Fibroblast of lung (primary cell): ENCODE data around the gene ADAMTS19. TPM values are rescaled to one million over a fixed set of nuclear protein-coding genes. Genes with fewer than 3 reads are reported as not detected.

ENCODE experiments used
- DNase-seq, 2 donors: peaks; one replicate each; pipeline versions ENCODE4 v3.0.0 to v3.0.0-alpha.2; 2010; ENCODE audit warnings: low read depth in 2 of 2
- H2AFZ ChIP-seq: 2 replicates; pipeline ENCODE4 v1.5.1; 2012; ENCODE audit warnings: low read length, control low read depth, inconsistent platforms
- H3K27ac ChIP-seq: 2 replicates; pipeline ENCODE4 v1.5.1; 2011; ENCODE audit warnings: low read length, control low read depth; ENCODE audit not compliant: insufficient read depth
- H3K27me3 ChIP-seq: 2 replicates; pipeline ENCODE4 v1.5.1; 2011; ENCODE audit warnings: mild to moderate bottlenecking, low read length; ENCODE audit not compliant: control insufficient read depth, insufficient read depth
- H3K36me3 ChIP-seq: 2 replicates; pipeline ENCODE4 v1.5.1; 2011; ENCODE audit warnings: low read length; ENCODE audit not compliant: control insufficient read depth, insufficient read depth
- H3K4me1 ChIP-seq: 2 replicates; pipeline ENCODE4 v1.5.1; 2011; ENCODE audit warnings: low read length; ENCODE audit not compliant: control insufficient read depth, insufficient read depth; ENCODE audit errors: extremely low read depth
- H3K4me2 ChIP-seq: 2 replicates; pipeline ENCODE4 v1.5.1; 2011; ENCODE audit warnings: low read length, control low read depth; ENCODE audit not compliant: insufficient read depth; ENCODE audit errors: extremely low read depth
- H3K4me3 ChIP-seq, 4 experiments: fragments of 200-600 bp in 1 of 4; sonication (generic) in 1 of 4; replicated peaks in 1 of 4; 2 replicates each; pipeline ENCODE4 v1.5.1; 2011 to 2016; ENCODE audit warnings: low read length in 4 of 4, low read depth in 3 of 4, mild to moderate bottlenecking in 3 of 4, control low read depth in 2 of 4, inconsistent platforms in 1 of 4, mixed read lengths in 1 of 4; ENCODE audit not compliant: insufficient read depth in 1 of 4; ENCODE audit errors: control extremely low read depth in 1 of 4
- H3K79me2 ChIP-seq: 2 replicates; pipeline ENCODE4 v1.5.1; 2012; ENCODE audit warnings: mild to moderate bottlenecking, low read length, inconsistent platforms; ENCODE audit not compliant: control insufficient read depth, insufficient read depth
- H3K9ac ChIP-seq: 2 replicates; pipeline ENCODE4 v1.5.1; 2011; ENCODE audit warnings: mild to moderate bottlenecking, low read length, control low read depth; ENCODE audit not compliant: insufficient read depth
- H3K9me3 ChIP-seq: 2 replicates; pipeline ENCODE4 v1.5.1; 2012; ENCODE audit warnings: low read depth, low read length; ENCODE audit not compliant: control insufficient read depth, insufficient read depth
- H4K20me1 ChIP-seq: 2 replicates; pipeline ENCODE4 v1.5.1; 2011; ENCODE audit warnings: low read length; ENCODE audit not compliant: control insufficient read depth, insufficient read depth; ENCODE audit errors: extremely low read depth
- EZH2 ChIP-seq: IDR thresholded peaks from 2 replicates; pipeline ENCODE4 v1.5.1; 2012; ENCODE audit warnings: low read length, control low read depth, mild to moderate bottlenecking; ENCODE audit errors: missing control alignments
- polyA plus RNA-seq, 2 donors: library from polyadenylated mRNA; depleted of rRNA in 1 of 2; stranded (reverse) in 1 of 2; unstranded in 1 of 2; fragments of >200 nt; gene quantifications; 2 replicates each; pipeline ENCODE4 v1.2.1, GENCODE V29; 2011 to 2012; ENCODE audit warnings: missing spikeins in 1 of 2
- total RNA-seq: library from RNA; depleted of rRNA; stranded (reverse); fragments of >200 nt; gene quantifications from 2 replicates; pipeline ENCODE4 v1.2.1, GENCODE V29; 2014
- TF ChIP-seq, protein P1 (sequence below), 2 donors: IDR thresholded peaks in 1 of 2; conservative IDR thresholded peaks in 1 of 2; 1 replicate in 1 of 2; 2 replicates in 1 of 2; pipeline ENCODE4 v1.5.1; 2011 to 2012; ENCODE audit warnings: low read length in 2 of 2, control low read depth in 1 of 2, inconsistent platforms in 1 of 2, low read depth in 1 of 2, mild to moderate bottlenecking in 1 of 2

ADAMTS19 gene
- total and polyA plus RNA-seq, 2 donors (not counting 1 experiment from before 2014, with no cell fraction given), result 0.09 to 0.33 TPM

DNA sequence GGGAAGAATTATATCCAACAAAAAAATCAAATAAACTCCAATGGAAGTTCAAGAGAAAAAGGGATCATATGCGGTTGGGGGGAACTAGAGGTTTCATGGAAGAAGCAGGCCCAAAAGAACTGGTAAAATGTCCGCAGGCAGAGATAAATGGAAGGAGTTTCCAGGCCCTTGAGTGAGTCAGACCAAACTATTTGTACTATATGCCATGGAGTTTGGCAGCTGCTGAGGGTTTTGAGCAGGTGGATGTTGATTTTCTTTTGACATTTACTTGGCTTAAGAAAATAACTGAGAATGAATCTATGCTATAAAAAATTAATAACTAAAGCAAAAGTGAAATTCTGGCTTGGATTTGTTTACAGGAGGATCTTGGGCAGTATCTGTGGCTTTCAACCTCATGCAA is 321.5 kb downstream of the ADAMTS19 start:
- Histone ChIP-seq H3K36me3 (no peaks in the 10 kb centered on the region), H3K4me2 (no peak overlapping the region), H4K20me1 (no peaks in the 10 kb centered on the region), H3K9ac (no peak overlapping the region), H3K27ac (no peak overlapping the region), H3K27me3 (no peaks in the 10 kb centered on the region), H3K4me1 (no peaks in the 10 kb centered on the region), H3K79me2 (no peaks in the 10 kb centered on the region), H2AFZ (no peak overlapping the region), H3K4me3 (no peak overlapping the region), H3K9me3 (no peaks in the 10 kb centered on the region)
- TF ChIP-seq, protein P1, sequence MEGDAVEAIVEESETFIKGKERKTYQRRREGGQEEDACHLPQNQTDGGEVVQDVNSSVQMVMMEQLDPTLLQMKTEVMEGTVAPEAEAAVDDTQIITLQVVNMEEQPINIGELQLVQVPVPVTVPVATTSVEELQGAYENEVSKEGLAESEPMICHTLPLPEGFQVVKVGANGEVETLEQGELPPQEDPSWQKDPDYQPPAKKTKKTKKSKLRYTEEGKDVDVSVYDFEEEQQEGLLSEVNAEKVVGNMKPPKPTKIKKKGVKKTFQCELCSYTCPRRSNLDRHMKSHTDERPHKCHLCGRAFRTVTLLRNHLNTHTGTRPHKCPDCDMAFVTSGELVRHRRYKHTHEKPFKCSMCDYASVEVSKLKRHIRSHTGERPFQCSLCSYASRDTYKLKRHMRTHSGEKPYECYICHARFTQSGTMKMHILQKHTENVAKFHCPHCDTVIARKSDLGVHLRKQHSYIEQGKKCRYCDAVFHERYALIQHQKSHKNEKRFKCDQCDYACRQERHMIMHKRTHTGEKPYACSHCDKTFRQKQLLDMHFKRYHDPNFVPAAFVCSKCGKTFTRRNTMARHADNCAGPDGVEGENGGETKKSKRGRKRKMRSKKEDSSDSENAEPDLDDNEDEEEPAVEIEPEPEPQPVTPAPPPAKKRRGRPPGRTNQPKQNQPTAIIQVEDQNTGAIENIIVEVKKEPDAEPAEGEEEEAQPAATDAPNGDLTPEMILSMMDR (conservative IDR thresholded peaks at IDR 0.05 in 1 of 2, IDR thresholded peaks at IDR 0.05 in 1 of 2; ENCODE audit: low read depth in 1 of 2, low read length in 2 of 2), result no peak
- TF ChIP-seq EZH2, result no peak
- DNase-seq, result peak in 1 of 2 donors; percentile 12
